ENCODE measurements around the gene PUS1. TPM values are rescaled to one million over a fixed set of nuclear protein-coding genes. Genes with fewer than 3 reads are reported as not detected.

The PUS1 gene
- total and polyA plus RNA-seq, 9 of the 15 experiments (the other 6 are each of a cell fraction or from before 2014, with no cell fraction given) = 1.9 to 90.8 (median 30.0) TPM

DNA sequence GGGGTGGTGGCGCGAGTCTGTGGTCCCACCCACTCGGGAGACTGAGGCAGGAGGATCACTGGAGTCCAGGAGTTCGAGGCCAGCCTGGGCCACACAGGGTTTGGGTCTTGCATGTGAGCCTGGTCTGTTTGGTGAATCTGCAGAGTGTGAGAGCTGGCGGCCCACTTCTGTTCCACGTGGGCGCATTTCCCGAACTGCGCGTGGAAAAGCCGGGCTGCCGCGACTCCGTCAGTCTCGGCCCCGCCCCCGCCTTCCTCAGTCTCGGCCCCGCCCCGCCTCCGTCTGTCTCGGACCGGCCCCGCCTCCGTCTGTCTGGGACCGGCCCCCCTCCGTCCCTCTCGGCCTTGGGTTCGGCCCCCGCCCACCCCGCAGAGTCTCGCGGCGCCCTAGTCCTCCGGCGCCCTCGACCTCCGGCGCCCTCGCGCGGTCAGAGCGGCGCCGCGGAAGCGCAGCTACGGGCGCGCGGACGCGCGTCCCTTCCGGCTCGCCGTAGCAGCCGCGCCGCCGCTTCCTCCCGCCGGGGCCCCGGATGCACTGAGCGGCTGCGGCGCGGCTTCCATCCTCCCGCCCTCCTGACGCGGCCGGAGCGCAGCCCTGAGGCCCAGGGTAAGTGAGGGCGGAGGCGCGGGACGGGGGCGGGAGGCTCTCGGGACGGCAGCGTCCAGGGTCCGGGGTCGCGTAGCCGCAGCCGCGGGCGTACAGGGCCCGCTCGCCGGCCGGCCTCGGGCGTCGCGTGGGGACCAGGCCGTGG is 20.5 kb downstream of the PUS1 start, which contains the start of gene EP400 (continued):
- TF ChIP-seq, protein P1, sequence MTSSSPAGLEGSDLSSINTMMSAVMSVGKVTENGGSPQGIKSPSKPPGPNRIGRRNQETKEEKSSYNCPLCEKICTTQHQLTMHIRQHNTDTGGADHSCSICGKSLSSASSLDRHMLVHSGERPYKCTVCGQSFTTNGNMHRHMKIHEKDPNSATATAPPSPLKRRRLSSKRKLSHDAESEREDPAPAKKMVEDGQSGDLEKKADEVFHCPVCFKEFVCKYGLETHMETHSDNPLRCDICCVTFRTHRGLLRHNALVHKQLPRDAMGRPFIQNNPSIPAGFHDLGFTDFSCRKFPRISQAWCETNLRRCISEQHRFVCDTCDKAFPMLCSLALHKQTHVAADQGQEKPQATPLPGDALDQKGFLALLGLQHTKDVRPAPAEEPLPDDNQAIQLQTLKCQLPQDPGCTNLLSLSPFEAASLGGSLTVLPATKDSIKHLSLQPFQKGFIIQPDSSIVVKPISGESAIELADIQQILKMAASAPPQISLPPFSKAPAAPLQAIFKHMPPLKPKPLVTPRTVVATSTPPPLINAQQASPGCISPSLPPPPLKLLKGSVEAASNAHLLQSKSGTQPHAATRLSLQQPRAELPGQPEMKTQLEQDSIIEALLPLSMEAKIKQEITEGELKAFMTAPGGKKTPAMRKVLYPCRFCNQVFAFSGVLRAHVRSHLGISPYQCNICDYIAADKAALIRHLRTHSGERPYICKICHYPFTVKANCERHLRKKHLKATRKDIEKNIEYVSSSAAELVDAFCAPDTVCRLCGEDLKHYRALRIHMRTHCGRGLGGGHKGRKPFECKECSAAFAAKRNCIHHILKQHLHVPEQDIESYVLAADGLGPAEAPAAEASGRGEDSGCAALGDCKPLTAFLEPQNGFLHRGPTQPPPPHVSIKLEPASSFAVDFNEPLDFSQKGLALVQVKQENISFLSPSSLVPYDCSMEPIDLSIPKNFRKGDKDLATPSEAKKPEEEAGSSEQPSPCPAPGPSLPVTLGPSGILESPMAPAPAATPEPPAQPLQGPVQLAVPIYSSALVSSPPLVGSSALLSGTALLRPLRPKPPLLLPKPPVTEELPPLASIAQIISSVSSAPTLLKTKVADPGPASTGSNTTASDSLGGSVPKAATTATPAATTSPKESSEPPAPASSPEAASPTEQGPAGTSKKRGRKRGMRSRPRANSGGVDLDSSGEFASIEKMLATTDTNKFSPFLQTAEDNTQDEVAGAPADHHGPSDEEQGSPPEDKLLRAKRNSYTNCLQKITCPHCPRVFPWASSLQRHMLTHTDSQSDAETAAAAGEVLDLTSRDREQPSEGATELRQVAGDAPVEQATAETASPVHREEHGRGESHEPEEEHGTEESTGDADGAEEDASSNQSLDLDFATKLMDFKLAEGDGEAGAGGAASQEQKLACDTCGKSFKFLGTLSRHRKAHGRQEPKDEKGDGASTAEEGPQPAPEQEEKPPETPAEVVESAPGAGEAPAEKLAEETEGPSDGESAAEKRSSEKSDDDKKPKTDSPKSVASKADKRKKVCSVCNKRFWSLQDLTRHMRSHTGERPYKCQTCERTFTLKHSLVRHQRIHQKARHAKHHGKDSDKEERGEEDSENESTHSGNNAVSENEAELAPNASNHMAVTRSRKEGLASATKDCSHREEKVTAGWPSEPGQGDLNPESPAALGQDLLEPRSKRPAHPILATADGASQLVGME (CRISPR knock-in tag; IDR thresholded peaks at IDR 0.05) = peak; percentile 69; the same call in 1 of the 2 replicates
- TF ChIP-seq ZNF76 (CRISPR knock-in tag; IDR thresholded peaks at IDR 0.05; ENCODE audit: borderline replicate concordance) (peak; percentile 71; the same call in 1 of the 2 replicates), ZNF263 (CRISPR knock-in tag; IDR thresholded peaks at IDR 0.05; ENCODE audit: borderline replicate concordance) (peak; percentile 48; the same call in 1 of the 2 replicates), ADNP (tag; IDR thresholded peaks at IDR 0.05) (peak; percentile 75; the same call in 1 of the 2 replicates), PRPF4 (IDR thresholded peaks at IDR 0.05; ENCODE audit: insufficient read depth, low read depth, low read length, poor library complexity, severe bottlenecking) (no peak), SRF (CRISPR knock-in tag; IDR thresholded peaks at IDR 0.05) (no peak; a peak in 1 of 4 replicates), RBM14 (IDR thresholded peaks at IDR 0.05; ENCODE audit: borderline replicate concordance, insufficient read depth, low read depth, low read length) (peak; percentile 24; the same call in 1 of the 2 replicates), MTF1 (CRISPR knock-in tag; IDR thresholded peaks at IDR 0.05; ENCODE audit: borderline replicate concordance) (no peak), RBM25 (IDR thresholded peaks at IDR 0.05; ENCODE audit: low read depth, low read length, severe bottlenecking) (peak; percentile 86), STAG1 (CRISPR knock-in tag; IDR thresholded peaks at IDR 0.05; ENCODE audit: borderline replicate concordance) (no peak; the same call in 1 of the 2 replicates), NFIC (IDR thresholded peaks at IDR 0.05) (no peak), POLR2A (conservative IDR thresholded peaks at IDR 0.05) (peak; percentile 43; the same call in 1 of the 2 replicates), PRMT5 (CRISPR knock-in tag; IDR thresholded peaks at IDR 0.05) (no peak), ZNF232 (CRISPR knock-in tag; IDR thresholded peaks at IDR 0.05) (no peak), SAFB2 (IDR thresholded peaks at IDR 0.05; ENCODE audit: borderline replicate concordance, low read depth, low read length, severe bottlenecking) (no peak)
- TF ChIP-seq, protein P2, sequence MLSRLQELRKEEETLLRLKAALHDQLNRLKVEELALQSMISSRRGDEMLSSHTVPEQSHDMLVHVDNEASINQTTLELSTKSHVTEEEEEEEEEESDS (CRISPR knock-in tag; IDR thresholded peaks at IDR 0.05) = no peak
- TF ChIP-seq, protein P3, sequence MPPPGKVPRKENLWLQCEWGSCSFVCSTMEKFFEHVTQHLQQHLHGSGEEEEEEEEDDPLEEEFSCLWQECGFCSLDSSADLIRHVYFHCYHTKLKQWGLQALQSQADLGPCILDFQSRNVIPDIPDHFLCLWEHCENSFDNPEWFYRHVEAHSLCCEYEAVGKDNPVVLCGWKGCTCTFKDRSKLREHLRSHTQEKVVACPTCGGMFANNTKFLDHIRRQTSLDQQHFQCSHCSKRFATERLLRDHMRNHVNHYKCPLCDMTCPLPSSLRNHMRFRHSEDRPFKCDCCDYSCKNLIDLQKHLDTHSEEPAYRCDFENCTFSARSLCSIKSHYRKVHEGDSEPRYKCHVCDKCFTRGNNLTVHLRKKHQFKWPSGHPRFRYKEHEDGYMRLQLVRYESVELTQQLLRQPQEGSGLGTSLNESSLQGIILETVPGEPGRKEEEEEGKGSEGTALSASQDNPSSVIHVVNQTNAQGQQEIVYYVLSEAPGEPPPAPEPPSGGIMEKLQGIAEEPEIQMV (tag; conservative IDR thresholded peaks at IDR 0.05; ENCODE audit: low read depth) = no peak
- TF ChIP-seq, protein P4, sequence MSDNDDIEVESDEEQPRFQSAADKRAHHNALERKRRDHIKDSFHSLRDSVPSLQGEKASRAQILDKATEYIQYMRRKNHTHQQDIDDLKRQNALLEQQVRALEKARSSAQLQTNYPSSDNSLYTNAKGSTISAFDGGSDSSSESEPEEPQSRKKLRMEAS (CRISPR knock-in tag; IDR thresholded peaks at IDR 0.05) = peak; percentile 43
- TF ChIP-seq, protein P5, sequence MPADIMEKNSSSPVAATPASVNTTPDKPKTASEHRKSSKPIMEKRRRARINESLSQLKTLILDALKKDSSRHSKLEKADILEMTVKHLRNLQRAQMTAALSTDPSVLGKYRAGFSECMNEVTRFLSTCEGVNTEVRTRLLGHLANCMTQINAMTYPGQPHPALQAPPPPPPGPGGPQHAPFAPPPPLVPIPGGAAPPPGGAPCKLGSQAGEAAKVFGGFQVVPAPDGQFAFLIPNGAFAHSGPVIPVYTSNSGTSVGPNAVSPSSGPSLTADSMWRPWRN (IDR thresholded peaks at IDR 0.05; ENCODE audit: low read depth) = no peak
